Measurements from ENCODE around the gene SETMAR. TPM values are rescaled to one million over a fixed set of nuclear protein-coding genes. Genes with fewer than 3 reads are reported as not detected.

Gene SETMAR
- total RNA-seq, 1 donor from 2014 or later = 40.0 TPM

- Histone ChIP-seq H3K4me3 (no peak overlapping the region), H3K4me1 (peaks cover 22% of the 10 kb centered on the region), H3K27ac (peak overlapping the region; percentile 76), H3K9me3 (no peaks in the 10 kb centered on the region), H3K27me3 (no peaks in the 10 kb centered on the region), H3K36me3 (no peaks in the 10 kb centered on the region)
- TF ChIP-seq, protein P1, sequence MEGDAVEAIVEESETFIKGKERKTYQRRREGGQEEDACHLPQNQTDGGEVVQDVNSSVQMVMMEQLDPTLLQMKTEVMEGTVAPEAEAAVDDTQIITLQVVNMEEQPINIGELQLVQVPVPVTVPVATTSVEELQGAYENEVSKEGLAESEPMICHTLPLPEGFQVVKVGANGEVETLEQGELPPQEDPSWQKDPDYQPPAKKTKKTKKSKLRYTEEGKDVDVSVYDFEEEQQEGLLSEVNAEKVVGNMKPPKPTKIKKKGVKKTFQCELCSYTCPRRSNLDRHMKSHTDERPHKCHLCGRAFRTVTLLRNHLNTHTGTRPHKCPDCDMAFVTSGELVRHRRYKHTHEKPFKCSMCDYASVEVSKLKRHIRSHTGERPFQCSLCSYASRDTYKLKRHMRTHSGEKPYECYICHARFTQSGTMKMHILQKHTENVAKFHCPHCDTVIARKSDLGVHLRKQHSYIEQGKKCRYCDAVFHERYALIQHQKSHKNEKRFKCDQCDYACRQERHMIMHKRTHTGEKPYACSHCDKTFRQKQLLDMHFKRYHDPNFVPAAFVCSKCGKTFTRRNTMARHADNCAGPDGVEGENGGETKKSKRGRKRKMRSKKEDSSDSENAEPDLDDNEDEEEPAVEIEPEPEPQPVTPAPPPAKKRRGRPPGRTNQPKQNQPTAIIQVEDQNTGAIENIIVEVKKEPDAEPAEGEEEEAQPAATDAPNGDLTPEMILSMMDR (IDR thresholded peaks at IDR 0.05) = no peak
- TF ChIP-seq POLR2A (IDR thresholded peaks at IDR 0.05) (no peak), POLR2AphosphoS5 (IDR thresholded peaks at IDR 0.05; ENCODE audit: insufficient read depth in 1 of 2, low read depth in 1 of 2) (no peak)
- DNase-seq (ENCODE audit: extremely low spot score in 2 of 2) = no peak
- intact Hi-C loops (cut with DNase I) = no loop called here
These were observed 36.9 kb downstream of the SETMAR start for GRCh38 chr3:4340077-4340410.

DNA sequence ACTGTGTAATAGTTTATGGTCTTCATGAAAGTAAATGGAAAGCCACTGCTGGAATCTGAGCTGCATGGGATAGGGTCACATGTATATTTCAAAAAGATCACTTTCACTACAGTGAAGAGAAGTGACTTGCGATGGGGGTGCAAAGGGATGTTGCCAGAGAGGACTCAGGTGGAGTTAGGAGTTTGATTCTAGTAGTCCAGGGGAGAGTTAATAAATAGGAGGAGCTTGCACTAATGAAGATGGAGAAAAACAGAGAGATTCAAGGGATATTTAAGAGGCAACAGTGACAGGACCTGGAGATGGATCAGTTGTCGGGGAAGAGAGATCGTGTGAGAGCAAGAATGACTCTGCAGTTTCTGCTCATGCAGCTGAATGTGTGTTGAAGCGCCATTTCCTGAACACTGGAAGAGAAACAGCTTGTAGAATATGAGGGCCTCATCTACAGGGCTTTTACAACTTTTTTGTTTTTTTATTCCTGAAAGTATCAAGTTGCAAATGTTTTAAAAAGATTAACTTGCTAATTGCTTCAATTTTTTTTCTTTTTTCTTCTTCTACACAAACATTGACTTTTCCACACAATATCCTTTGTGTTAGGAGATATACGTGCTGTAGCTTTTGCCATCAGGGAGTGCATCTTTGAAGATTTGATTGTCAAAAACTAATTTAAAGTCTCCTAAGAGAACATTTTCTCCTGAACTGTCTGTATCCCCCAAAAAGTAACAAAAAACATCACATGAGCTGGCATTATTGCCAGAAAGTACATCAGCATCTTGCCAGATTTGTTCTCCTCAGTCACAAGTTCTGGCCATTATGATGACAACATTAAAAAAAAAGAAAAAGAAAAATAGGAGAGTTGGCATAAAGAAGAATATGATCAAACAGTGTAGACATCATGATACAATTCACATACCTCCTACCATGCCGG, 37.5 kb downstream of the SETMAR start:
- intact Hi-C loops (cut with DNase I) = no loop called here
- Histone ChIP-seq H3K27me3 (no peaks in the 10 kb centered on the region), H3K27ac (peak overlapping the region; percentile 76), H3K36me3 (no peaks in the 10 kb centered on the region), H3K4me1 (peaks cover 22% of the 10 kb centered on the region), H3K9me3 (no peaks in the 10 kb centered on the region), H3K4me3 (no peak overlapping the region)
- no peak for DNase-seq (ENCODE audit: extremely low spot score in 2 of 2)
- TF ChIP-seq POLR2A (IDR thresholded peaks at IDR 0.05) (no peak), POLR2AphosphoS5 (IDR thresholded peaks at IDR 0.05; ENCODE audit: insufficient read depth in 1 of 2, low read depth in 1 of 2) (peak in 1 of 2 donors; percentile 82)

GRCh38 chr3:4341336-4341675, 38.1 kb downstream of the SETMAR start:
- no peak for TF ChIP-seq POLR2A (IDR thresholded peaks at IDR 0.05)
- TF ChIP-seq POLR2AphosphoS5 (IDR thresholded peaks at IDR 0.05; ENCODE audit: insufficient read depth in 1 of 2, low read depth in 1 of 2) = no peak
- TF ChIP-seq, protein P1 (IDR thresholded peaks at IDR 0.05) = no peak
- Histone ChIP-seq H3K27me3 (no peaks in the 10 kb centered on the region), H3K27ac (no peak overlapping the region), H3K36me3 (no peaks in the 10 kb centered on the region), H3K4me1 (peaks cover 22% of the 10 kb centered on the region), H3K4me3 (no peak overlapping the region), H3K9me3 (no peaks in the 10 kb centered on the region)
- intact Hi-C loops (cut with DNase I) = no loop called here
- DNase-seq (ENCODE audit: extremely low spot score in 2 of 2) = no peak

DNA sequence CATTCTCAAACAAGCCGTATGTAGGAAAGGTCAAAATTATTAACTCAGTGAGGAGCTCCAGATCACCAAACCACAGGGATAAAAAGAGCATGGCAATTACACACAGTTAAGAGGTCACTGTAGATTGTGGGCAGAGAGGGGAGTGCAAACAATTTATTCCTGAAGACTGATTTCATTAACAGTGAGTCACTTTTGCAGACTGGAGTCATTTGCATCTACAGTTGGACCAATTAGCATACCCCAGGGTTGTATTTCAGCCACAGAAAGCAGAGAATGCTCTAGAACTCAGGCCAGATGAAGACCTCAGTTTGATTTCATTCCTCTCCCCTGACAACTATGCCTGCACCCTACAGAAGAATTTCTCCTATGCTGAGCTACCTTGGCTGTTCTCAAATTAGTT, 40.1 kb downstream of the SETMAR start:
- Histone ChIP-seq H3K4me3 (no peak overlapping the region), H3K27me3 (no peaks in the 10 kb centered on the region), H3K9me3 (no peaks in the 10 kb centered on the region), H3K4me1 (peaks cover 22% of the 10 kb centered on the region), H3K36me3 (no peaks in the 10 kb centered on the region), H3K27ac (no peak overlapping the region)
- DNase-seq (ENCODE audit: extremely low spot score in 2 of 2) = no peak
- TF ChIP-seq POLR2AphosphoS5 (IDR thresholded peaks at IDR 0.05; ENCODE audit: insufficient read depth in 1 of 2, low read depth in 1 of 2) = no peak
- TF ChIP-seq POLR2A (IDR thresholded peaks at IDR 0.05) = no peak
- TF ChIP-seq, protein P1 (IDR thresholded peaks at IDR 0.05) = no peak
- intact Hi-C loops (cut with DNase I) = no loop called here

- intact Hi-C loops (cut with DNase I) = loop anchor here (5.0 to 10.0 kb wide), 2 partner anchors 144 to 282 kb away; partner anchors contain the start of gene ITPR1
- Histone ChIP-seq H3K4me3 (peak overlapping the region in 1 of 2 donors; percentile 23), H3K4me1 (peaks cover 4% of the 10 kb centered on the region), H3K27ac (no peak overlapping the region), H3K27me3 (no peaks in the 10 kb centered on the region), H3K9me3 (no peaks in the 10 kb centered on the region), H3K36me3 (no peaks in the 10 kb centered on the region)
- peak in 1 of 2 donors; percentile 40 for TF ChIP-seq POLR2AphosphoS5 (IDR thresholded peaks at IDR 0.05; ENCODE audit: insufficient read depth in 1 of 2, low read depth in 1 of 2)
- no peak for TF ChIP-seq POLR2A (IDR thresholded peaks at IDR 0.05)
- TF ChIP-seq, protein P1 (IDR thresholded peaks at IDR 0.05) = peak; percentile 50 to 83 (median 69)
- no peak for DNase-seq (ENCODE audit: extremely low spot score in 2 of 2)
These were observed 47.6 kb downstream of the SETMAR start for GRCh38 chr3:4350789-4351163.
